Mononuclear cell (primary cell): ENCODE measurements around the gene ARID3B. TPM values are rescaled to one million over a fixed set of nuclear protein-coding genes. Genes with fewer than 3 reads are reported as not detected.
"Not testable (repeated sequence)": the region's sequence is repeated elsewhere in the genome, so short reads cannot be mapped to it uniquely, and the experiment has no call there.

ENCODE experiments used
- H3K27me3 ChIP-seq: 2 replicates; pipeline ENCODE4 v1.6.0; 2011; ENCODE audit warnings: low read length, control low read depth; ENCODE audit not compliant: insufficient read depth
- H3K4me1 ChIP-seq: 2 replicates; pipeline ENCODE4 v1.5.1; 2011; ENCODE audit warnings: mild to moderate bottlenecking, low read length, control low read depth; ENCODE audit not compliant: insufficient read depth
- H3K4me3 ChIP-seq: 2 replicates; pipeline ENCODE4 v1.5.1; 2011; ENCODE audit warnings: mild to moderate bottlenecking, low read length, moderate library complexity
- H3K9me3 ChIP-seq: 2 replicates; pipeline ENCODE4 v1.5.1; 2011; ENCODE audit warnings: low read depth, mild to moderate bottlenecking, control low read depth, low read length
- total RNA-seq: library from RNA; depleted of rRNA; stranded (reverse); fragments of >200 nt; gene quantifications from one replicate; pipeline ENCODE4 v1.2.3, GENCODE V29; 2012

Gene ARID3B
- total RNA-seq, 1 donor = 36.4 TPM

DNA sequence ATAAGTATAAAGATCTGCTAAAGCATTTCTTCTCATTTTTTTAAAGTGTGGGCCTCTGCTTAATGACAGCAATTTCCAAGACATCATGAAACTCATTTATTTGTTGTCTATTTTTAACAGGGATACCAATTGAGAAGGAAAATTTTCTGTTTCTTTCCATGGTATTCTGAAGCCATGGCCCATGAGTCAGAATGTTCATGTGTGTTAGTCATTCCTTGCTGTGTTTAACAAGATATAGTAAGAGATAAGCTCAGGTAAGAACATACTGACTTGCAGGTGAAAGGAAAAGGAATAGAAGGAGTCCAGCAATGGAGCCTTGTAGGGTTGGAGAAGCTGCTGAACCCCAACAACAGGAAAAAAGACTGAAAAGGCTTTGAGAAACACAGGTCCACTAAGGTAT is 17.0 kb upstream of the ARID3B start:
- no peaks in the 10 kb centered on the region for H3K9me3 ChIP-seq
- H3K4me1 ChIP-seq = no peaks in the 10 kb centered on the region
- H3K27me3 ChIP-seq = no peaks in the 10 kb centered on the region
- H3K4me3 ChIP-seq = no peak overlapping the region

DNA sequence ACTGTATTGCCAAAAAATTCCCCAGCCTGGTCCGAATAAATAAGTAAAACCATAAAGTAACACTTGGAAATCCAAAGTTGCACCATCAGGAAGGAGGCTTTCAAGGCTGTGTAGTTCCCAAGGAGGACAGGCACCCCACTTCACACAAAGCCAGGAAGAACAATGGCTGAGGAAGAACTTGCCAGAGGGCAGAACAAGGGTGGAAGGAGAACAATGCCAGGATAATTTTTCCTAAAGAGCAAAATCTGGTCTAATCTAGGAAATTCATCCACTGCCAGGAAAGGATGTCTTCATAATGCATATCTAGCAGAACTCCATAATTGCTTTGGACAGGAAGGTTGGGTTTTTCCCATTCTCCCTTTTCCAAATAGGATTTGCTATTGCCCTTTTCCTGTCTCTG is 15.7 kb upstream of the ARID3B start:
- Histone ChIP-seq H3K27me3 (no peaks in the 10 kb centered on the region), H3K4me1 (no peaks in the 10 kb centered on the region), H3K4me3 (no peak overlapping the region), H3K9me3 (no peaks in the 10 kb centered on the region)

DNA sequence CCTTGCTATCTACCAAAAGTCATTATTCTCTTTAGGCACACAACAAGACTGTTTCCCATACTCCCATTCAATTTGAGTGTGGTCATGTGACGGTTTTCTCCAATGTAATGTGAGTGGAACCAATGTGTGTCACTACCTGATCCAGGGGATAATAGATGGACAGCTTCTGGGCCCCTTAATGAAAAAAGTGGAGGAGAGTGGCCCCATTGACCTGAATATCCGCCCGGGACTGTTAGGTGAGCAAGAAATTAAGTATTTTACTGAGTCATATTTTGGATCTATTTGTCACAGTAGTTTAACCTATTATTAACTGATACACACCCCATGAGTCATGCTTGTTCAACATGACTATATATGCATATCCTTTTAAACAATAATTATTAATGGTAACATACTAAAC is 15.1 kb upstream of the ARID3B start:
- H3K27me3 ChIP-seq = no peaks in the 10 kb centered on the region
- no peaks in the 10 kb centered on the region for H3K4me1 ChIP-seq
- no peaks in the 10 kb centered on the region for H3K9me3 ChIP-seq
- no peak overlapping the region for H3K4me3 ChIP-seq

DNA sequence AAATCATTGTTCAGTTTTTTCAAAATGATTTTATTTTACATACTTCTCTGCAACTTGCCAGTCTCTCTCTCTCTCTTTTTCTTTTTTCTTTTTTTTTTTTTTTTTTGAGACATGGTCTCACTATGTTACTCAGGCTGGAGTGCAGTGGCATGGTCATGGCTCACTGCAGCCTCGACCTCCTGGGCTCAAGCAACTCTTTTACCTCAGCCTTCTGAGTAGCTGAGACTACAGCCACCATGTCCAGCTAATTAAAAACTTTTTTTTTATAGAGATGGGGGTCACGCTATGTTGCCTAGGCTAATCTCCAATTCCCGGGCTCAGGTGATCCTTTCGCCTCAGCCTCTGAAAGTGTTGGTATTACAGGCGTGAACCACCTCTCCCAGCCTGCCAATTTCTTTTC is 12.1 kb upstream of the ARID3B start:
- Histone ChIP-seq H3K9me3 (no peaks in the 10 kb centered on the region), H3K4me1 (no peaks in the 10 kb centered on the region), H3K4me3 (no peak overlapping the region), H3K27me3 (no peaks in the 10 kb centered on the region)

DNA sequence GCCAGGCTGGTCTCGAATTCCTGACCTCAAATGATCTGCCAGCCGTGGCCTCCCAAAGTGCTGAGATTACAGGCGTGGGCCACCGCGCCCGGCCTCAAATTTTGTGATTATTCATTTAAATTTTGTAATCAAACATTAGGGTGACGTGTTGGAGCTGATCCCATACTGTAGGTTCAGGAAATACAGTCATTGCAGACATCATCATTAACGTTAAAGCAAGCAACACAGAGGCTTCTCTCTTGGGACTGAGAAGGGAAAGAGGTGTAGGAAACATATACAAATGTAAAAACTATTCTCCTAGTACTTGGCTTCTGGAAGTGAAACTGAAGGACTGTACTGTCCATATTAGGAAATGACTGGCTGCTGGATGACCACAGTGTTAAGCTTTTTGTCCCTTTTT is 11.1 kb upstream of the ARID3B start:
- H3K4me3 ChIP-seq = no peak overlapping the region
- no peaks in the 10 kb centered on the region for H3K4me1 ChIP-seq
- H3K9me3 ChIP-seq = no peaks in the 10 kb centered on the region
- no peaks in the 10 kb centered on the region for H3K27me3 ChIP-seq

DNA sequence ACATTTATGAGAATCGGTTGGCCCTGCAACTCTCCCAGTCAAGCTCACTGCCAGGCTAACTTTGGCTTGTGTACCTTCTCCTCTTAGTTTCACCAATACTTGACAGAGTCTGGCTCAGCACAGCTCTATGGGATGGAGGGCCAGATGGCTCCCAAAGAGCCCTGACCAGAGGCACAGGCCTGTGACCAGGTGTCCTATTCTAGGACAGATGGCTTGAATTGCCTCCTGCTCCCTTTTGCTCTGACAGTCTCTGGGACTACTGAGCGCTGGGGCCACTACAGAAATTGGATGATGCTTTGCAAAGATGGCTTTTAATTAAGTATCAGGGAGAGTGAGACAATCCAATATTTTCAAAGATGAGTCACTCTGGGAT is 10.3 kb upstream of the ARID3B start:
- Histone ChIP-seq H3K9me3 (no peaks in the 10 kb centered on the region), H3K27me3 (no peaks in the 10 kb centered on the region), H3K4me1 (no peaks in the 10 kb centered on the region), H3K4me3 (no peak overlapping the region)

DNA sequence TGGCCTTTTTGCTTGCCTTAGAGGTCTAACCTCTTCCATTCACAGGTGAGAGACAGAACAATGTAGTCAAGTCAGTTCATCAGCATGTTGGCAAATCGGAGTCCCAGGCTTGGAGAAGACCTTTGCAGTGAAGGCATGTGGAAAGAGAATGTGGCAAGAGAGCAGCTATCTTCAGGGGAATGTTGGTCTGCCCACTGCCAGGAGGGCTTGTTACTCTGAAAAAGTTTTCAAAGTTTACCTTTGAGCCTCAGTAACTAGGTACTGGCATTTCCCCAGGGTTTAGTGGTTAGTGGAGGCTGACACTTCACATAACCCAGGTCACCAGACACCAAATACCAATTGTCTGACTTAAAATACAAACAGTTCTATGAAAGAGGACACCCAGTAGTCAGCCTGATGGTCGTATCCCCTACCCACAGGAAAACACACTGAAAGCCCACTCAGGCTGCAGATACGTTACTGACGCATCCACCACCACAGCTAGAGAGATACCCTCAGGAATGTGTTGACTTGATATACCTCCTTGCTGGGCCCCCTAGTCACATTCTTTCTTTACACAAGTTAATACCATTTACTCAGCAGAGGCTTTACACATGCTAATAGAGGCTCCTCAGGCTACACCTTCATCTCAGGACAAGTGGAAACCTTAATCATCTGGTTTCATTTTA is 9.7 kb upstream of the ARID3B start:
- Histone ChIP-seq H3K27me3 (no peaks in the 10 kb centered on the region), H3K9me3 (no peaks in the 10 kb centered on the region), H3K4me3 (no peak overlapping the region), H3K4me1 (no peaks in the 10 kb centered on the region)

DNA sequence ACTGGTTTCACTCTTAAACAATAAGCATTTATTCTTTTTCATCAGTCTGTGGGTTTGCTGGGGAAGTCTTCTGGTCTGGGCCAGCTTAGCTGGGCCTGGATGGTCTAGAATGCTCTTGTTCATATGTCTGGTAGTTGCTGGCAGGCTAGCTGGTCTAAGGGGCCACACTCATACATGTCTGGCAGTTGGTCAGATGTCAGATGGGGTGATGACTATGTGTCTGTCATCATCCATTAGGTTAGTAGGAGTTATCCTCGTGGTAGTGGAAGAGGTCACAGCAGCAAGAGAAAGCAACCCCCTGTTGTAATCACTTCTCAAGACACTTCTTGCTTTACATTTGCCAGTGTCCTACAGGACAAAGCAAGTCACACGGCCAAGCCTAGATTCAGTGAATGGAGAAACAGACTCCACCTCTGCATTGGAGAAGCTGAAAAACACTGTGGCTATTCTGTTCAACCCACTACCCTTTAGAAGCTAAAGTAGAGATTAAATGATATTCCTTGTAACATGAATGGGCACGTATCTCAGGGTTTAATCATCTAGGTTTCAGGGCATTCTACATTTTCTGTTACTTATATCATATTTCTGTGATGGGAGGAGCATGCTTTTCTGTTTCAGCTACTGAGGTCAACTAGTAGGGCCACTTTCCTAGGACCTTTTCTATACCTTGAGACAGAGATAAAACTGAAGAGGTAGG is 5.5 kb upstream of the ARID3B start:
- Histone ChIP-seq H3K4me1 (peaks cover 10% of the 10 kb centered on the region), H3K27me3 (no peaks in the 10 kb centered on the region), H3K4me3 (no peak overlapping the region), H3K9me3 (no peaks in the 10 kb centered on the region)

DNA sequence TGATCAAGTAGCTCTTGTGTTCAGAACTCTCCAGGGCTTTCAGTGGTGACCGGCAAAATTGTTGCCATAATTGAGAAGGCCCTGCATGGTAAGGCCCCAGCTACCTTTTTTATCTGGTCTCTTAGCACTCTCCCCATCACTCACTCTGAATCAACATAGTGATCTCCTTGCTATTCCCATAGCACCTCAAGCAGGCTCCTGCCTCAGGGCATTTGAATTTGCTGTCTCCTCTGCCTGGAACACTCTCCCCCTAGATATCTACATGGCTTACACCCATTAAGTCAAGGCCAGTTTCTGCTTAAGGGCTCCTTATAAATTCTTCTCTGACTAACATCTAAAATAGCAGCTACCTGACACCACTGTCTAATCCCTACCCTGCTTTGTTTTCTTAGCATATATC is 3.3 kb upstream of the ARID3B start:
- no peaks in the 10 kb centered on the region for H3K27me3 ChIP-seq
- H3K4me1 ChIP-seq = peaks cover 20% of the 10 kb centered on the region
- H3K4me3 ChIP-seq = no peak overlapping the region
- H3K9me3 ChIP-seq = no peaks in the 10 kb centered on the region

DNA sequence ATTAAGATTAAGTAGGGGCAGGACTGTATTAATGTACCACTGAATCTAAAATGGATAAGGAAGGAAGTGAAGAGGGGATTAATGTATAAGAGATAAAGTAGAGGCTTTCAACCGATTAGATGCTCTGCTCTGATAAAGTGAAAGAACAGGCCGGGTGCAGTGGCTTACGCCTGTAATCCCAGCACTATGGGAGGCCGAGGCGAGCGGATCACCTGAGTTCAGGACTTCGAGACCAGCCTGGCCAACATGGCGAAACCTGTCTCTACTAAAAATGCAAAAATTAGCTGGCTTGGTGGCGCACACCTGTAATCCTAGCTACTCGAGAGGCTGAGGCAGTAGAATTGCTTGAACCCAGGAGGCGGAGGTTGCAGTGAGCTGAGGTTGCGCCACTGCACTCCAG is 1.5 kb upstream of the ARID3B start:
- H3K4me1 ChIP-seq = peaks cover 36% of the 10 kb centered on the region
- not testable (repeated sequence) for H3K4me3 ChIP-seq, H3K27me3 ChIP-seq, H3K9me3 ChIP-seq

DNA sequence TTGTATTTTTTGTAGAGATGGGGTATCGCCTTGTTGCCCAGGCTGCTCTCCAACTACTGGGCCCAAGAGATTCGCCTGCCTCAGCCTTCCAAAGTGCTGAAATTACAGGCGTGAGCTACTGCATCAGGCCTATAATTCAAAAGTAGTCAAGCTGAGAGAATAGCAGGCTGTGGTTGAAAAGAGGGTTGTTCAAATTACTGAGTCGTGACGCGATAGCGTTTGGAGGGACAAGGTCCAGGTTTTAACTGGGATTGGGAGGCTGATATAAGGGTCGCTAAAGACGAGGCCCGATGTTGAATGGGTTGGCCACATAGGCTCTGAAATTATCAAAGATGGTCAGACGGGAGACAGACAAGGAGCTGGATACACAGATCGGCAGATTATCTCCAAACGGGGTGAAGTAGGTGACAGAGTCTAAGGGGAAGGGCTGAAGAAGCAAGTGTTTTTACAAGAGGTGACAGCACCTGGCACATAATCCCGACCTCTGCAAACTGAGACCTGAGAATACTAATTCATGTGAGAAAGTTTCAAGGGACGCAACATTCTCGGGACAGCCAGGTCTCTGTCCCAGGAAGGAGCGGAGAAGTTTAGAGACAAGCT is 759 bp upstream of the ARID3B start:
- Histone ChIP-seq H3K27me3 (no peaks in the 10 kb centered on the region), H3K4me3 (peak overlapping the region; percentile 84), H3K4me1 (peaks cover 44% of the 10 kb centered on the region), H3K9me3 (no peaks in the 10 kb centered on the region)

DNA sequence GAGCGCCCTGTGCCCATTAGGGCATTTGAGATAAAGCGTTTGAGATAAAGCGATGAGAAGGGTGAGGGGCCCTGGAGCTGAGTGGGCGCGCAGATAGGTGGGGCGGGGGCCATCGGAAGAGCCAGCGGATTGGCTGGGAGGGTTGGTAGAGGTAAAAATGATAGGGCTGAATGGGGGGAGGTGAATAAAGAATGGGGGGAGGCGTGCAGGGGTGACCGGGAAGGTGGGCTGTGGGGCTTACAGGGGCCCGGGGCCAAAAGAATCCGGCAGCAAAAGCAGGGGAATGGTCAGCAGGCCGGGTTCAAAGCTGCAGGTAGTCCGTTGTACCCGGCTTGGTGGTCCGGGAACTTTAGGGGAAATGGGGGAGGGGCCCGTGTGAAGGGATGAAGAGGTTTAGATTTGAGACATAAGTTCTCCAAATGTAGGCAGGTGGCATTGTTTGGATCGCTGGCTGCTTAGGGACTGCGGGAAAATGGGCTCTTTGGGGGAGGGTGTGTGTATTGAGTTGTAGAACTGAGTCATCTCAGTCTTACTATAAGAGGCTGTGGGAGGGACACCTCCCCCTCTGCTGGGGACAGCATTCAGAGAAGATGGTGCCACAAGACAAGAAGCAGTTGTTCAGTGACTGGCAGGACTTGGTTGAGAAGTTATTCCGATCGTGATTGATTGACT is 610 bp downstream of the ARID3B start:
- Histone ChIP-seq H3K27me3 (no peaks in the 10 kb centered on the region), H3K9me3 (no peaks in the 10 kb centered on the region), H3K4me1 (peaks cover 57% of the 10 kb centered on the region), H3K4me3 (peak overlapping the region; percentile 91)

DNA sequence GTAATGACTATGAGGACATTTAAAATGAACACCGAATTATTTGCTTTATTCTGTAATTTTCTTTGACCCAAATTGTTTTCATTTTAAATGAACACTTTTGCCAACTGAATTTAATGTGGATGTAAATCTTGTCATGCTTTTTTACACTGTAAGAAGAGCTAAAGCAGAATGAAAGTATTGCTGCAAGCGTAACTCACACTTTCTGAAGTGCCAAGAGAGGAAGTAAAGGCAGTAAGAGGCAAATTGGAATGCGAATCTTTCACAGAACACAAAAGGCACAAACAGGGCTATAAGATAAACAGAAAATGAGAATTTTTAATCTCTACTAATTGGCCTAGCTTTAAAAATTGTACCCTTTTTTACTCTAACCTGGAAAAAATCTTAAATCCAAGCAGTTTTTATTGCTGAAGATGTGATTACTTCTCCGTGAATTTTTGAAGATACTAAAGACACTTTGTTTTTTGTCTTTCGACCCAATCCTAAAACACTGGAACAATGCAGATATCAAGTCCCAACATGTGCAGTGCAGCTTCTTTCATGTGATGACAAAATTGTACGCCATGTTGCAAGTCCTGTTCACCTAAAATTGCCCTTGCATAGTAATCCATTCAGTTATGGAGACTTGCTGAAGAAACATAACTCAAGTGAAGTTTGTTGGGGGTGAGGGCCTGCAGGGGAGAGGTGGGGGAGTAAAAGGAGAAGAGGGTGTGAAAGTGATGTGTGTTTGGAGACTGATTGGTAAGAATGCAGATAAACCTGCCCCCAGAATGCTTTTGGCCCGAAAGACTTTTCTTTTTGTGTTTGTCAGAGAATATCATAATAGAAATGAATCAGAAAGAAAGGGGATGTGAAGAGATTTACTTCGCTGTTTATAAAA is 1.4 kb downstream of the ARID3B start:
- Histone ChIP-seq H3K27me3 (no peaks in the 10 kb centered on the region), H3K4me1 (peaks cover 63% of the 10 kb centered on the region), H3K4me3 (peak overlapping the region; percentile 91), H3K9me3 (no peaks in the 10 kb centered on the region)

DNA sequence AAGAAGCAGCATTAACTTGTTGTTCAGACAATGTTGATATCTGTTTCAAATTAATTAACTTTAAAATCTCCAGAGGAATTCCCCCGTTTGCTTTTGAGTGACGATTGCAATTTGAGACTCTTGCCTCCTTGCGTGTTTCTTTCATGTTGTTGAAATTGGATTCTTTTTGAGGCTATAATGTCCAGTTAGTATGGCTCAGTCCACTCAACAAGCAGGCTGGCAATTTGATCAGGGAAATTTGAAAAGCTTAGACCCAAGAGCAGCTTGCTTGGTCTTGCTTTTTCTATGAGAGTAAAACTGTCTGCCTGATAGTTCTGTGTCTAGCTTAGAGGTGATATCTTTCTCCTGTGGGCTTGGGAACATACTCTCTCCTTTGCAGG is 2.0 kb downstream of the ARID3B start:
- no peaks in the 10 kb centered on the region for H3K27me3 ChIP-seq
- no peak overlapping the region for H3K4me3 ChIP-seq
- peaks cover 69% of the 10 kb centered on the region for H3K4me1 ChIP-seq
- H3K9me3 ChIP-seq = no peaks in the 10 kb centered on the region

DNA sequence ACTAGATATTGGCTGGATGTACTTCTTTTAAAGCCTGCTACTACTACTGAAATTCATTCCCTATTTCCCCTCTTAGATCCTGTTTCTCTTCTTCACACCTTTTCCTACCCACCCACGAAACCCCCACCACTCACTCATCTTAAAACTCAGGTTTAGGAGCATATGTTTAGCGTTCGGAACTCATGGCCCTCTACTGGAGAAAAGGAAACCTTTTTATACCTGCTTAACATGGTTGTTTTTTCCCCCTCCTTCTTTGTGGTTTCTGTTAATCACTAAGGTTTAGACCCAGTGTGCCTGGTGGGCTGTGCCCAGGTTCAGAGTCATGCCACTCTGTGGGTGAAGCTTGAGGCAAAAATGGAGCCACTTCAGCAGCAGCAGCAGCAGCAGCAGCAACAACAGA is 2.6 kb downstream of the ARID3B start:
- H3K4me3 ChIP-seq = no peak overlapping the region
- H3K27me3 ChIP-seq = no peaks in the 10 kb centered on the region
- peaks cover 75% of the 10 kb centered on the region for H3K4me1 ChIP-seq
- H3K9me3 ChIP-seq = no peaks in the 10 kb centered on the region
